GM18867 (cell line): ENCODE measurements around the gene ACSS1.

Experiments
- ATAC-seq: cut with Tn5 transposase; IDR thresholded peaks from one replicate; pipeline ENCODE4 v1.9.1; 2021; ENCODE audit warnings: mild to moderate bottlenecking, moderate library complexity; ENCODE audit not compliant: unreplicated experiment

The ACSS1 gene

GRCh38 chr20:24961384-24962181 is 96.4 kb downstream of the ACSS1 start:
- no peak for ATAC-seq

- no peak for ATAC-seq
These were observed 97.1 kb downstream of the ACSS1 start for GRCh38 chr20:24960861-24961260.

GRCh38 chr20:24960302-24960801 is 97.6 kb downstream of the ACSS1 start:
- no peak for ATAC-seq

GRCh38 chr20:24959591-24960301 is 98.2 kb downstream of the ACSS1 start:
- no peak for ATAC-seq

- ATAC-seq: no peak
These were observed 99.2 kb downstream of the ACSS1 start for GRCh38 chr20:24958506-24959385.

GRCh38 chr20:24957326-24958016 is 100.5 kb downstream of the ACSS1 start:
- ATAC-seq: no peak
